ENCODE results near the gene SIGLEC10. TPM values are rescaled to one million over a fixed set of nuclear protein-coding genes. Genes with fewer than 3 reads are reported as not detected.
"Not testable (repeated sequence)": the region's sequence is repeated elsewhere in the genome, so short reads cannot be mapped to it uniquely, and the experiment has no call there.

SIGLEC10 gene
- total RNA-seq, 1 donor from 2014 or later = not detected

DNA sequence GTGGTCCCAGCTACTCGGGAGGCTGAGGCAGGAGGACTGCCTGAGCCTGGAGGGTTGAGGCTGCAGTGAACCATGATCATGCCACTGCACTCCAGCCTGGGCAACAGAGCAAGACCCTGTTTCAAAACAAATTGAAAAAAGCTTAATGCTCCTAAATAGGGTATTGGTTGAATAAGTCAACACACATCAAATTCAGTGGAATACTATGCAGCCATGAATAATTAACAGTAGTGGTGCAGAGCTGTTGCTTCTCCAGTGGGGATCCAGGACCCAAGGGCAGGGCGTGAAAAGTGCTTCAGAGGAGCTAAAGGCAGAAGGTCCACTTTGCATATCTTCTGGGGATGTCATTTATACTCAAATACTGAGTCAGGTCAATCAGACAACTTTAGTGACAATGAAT, 22.6 kb upstream of the SIGLEC10 start:
- DNase-seq = no peak

DNA sequence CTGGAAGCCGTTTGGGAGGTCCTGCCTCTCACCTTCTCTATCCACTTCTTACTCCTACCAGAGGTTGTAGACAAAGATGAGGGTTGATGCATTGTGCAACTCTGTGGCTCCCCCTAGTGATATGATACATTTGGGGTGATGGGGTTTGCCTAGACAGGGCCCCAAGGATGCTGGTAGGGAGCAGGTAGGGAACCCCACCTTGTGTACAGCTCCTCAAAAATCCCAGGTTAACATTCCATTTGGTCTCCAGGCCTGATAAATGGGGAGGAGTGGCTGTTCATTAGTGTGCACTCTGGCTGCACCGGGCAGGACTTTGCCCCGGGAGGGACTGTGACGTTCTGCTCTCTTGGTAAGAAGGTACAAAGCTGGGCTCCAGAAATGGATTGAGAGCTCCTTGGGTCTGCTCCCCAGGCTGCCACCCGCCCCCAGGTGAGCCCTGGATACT, 21.6 kb upstream of the SIGLEC10 start:
- peak; percentile 47 for DNase-seq

DNA sequence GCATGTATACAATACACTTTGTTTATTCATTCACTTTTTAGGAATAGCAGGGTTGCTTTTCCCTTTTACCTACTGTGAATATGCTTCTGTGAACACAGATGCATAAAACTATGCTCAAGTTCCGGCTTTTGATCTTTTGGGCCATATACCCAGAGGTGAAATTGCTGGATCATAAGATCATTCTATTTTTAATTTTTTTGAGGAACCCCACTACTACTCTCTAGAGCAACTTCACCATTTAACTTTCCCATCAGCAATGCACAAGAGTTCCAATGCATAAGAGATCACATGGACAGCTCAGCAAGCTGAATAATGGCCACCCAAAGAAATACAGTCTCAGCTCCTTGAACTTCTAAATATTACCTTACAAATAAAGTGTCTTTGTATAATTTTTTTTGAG, 17.0 kb upstream of the SIGLEC10 start:
- DNase-seq = no peak

DNA sequence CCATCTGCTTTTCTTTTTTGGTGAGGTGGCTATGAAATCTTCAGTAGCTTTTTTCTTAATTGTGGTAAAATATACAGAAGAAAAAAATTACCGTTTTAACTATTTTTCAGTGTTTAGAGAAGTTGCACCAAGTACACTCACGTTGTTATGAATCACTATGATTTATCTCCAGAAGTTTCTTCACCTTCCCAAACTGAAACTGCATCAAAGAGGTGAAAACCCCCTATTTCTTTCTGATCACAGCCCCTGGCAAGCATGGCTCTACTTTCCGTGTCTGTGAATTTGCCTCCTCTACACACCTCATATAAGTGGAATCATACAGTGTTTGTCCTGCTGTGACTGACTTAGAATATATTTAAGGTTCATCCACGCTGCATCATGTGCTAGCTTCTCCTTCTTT, 15.6 kb upstream of the SIGLEC10 start:
- DNase-seq = no peak

DNA sequence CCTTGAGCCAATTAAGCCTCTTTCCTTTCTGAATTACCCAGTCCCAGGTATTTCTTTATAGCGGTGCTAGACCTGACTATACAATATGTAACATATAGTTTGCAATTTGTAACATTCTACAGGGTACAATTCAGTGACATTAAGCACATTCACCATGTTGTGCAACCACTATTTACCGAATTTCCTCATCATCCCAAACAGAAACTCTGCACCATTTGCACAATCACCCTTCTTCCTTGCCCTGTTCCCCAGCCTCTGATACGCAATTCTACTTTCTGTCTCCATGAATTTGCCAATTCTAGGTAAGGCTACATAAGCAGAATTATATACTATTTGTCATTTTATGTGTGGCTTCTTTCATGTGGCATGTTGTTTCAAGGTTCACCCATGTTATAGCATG, 13.7 kb upstream of the SIGLEC10 start:
- DNase-seq = no peak

DNA sequence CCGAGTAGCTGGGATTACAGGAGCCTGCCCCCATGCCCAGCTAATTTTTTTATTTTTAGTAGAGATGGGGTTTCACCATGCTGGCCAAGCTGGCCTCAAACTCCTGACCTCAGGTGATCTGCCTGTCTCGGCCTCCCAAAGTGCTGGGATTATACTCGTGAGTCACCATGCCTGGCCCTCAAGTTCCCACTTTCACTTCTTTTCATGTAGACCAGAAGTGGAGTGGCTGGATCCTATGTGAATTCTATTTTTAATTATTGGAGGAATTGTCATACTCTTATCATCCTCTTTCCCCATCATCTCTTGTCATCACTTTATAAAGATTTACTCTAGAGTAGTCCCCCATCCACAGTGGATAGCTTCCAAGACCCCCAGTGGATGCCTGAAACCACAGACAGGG, 12.8 kb upstream of the SIGLEC10 start:
- DNase-seq = no peak

DNA sequence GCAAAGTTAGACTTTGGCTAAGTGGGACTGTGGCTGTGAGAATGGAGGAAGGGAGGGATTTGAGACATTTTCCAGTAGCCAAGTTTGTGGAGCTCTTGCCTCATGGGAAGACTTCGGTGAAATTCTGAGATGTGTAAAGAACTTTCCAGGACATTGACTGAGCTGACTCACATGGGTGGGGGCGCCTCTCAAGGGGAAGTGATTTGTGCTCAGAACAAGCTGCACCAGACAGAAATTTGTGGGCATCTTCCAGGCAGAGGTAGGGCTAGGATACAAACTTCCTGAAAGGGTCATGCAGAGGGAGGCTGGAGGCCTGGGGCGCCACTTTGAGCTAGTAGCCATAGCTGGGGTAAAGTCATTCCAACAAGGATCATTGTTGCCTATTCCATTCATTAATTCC, 9.8 kb upstream of the SIGLEC10 start:
- DNase-seq = no peak

DNA sequence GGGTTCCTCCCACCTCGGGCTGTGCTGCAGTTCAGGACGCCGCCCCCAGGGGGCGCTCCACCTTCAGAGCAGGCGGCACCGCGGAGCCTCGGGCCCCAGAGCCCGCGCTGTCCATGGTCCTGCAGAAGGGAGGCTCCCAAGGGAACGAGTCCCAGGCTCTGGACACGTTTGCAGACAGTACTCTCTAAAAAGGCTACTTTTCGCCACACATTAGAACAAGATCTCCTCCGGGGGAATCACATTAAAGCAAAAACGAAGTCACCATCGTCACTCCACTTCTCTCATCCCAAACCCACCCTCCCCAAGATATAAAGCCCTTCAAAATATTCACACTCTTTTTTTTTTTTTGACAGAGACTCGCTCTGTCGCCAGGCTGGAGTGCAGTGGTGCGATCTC, 4.6 kb upstream of the SIGLEC10 start:
- peak; percentile 83 for DNase-seq

DNA sequence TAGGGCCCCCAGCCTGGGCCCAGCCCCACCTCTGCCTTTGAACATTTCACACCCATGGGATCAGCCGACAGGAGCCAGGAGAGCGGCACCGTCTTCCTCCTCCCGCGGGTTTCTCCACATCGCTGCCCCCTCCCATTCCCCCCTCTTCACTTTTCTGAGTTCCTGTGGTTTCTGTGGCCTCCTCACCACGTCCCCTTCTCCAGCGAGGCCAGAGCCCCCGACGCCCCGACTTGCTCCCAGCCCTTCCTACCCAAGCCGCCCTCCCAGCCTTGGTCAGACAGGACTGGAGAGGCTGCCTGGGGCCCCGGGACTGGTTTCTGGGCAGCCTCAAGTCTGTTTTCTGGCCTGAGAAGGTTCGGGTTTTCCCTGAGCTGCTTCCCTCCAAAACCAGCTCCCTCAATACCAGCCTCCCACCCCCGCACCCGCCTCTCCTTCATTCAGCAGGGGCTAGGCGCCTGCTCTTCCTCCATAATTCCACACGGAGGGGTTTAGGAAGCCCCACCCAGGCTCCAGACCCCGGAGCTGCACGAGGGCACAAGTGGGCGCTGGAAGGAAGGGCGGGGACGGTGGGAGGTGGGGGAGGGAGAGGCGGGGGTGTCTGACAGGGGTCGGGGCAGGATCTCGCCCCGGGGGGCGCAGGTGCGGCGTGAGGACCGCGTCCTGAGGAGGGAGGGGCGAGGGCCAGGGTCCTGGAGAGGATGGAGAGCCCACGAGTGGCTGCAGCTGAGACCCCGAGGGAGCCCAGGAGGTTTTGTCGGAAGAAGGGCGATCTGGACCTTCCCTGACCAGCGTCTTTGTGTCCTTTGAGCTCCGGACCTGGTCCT, 4.0 kb upstream of the SIGLEC10 start:
- DNase-seq = no peak

DNA sequence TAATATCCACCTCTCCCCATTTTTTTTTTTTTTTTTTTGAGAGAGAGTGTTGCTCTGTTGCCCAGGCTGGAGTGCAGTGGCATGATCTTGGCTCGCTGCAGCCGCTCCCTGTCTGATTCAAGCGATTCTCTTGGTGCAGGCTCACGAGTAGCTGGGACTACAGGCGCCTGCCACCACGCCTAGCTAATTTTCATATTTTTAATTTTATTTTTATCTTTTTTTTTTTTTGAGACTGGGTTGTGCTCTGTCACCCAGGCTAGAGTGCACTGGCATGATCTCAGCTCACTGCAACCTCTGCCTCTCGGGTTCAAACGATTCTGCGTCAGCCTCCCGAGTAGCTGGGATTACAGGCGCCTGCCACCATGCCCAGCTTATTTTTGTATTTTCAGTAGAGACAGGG, 3.1 kb upstream of the SIGLEC10 start:
- DNase-seq = not testable (repeated sequence)

DNA sequence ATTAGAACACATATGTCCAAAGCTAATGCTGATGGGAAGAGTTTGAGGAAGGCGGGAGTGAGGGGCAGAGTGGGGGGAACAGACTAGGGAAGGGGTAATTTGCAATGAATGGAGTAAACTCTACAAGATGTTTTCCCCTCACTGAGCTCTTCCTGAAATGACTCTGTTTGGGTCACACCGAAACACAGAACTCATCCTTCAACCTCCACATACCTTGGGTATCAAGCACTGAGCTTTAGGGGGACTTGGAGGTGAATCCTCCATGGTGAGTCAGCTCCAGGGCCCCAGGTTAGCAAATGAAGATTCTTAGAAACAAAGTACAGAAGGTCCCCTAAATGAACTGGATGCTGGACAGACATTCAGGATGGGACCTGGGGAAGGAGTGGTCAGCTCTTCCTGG, 1.3 kb upstream of the SIGLEC10 start:
- DNase-seq = no peak

DNA sequence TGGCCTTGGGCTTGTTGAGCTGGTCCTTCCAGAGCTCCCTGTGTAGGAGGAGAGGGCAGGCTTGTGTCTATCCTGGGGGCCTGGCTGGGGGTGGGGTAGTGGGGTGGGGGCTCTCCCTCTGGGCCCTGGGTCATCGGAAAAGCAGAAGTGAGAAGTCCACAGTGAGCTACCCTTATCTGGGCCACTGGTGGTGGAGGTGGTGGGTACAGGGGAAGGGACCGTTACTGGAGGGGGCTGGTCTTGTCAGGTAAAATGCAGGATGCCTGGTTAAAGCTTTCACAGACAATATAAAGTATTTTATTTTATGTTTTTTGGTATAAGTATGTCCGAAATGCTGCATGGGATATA, 342 bp upstream of the SIGLEC10 start:
- DNase-seq = no peak

DNA sequence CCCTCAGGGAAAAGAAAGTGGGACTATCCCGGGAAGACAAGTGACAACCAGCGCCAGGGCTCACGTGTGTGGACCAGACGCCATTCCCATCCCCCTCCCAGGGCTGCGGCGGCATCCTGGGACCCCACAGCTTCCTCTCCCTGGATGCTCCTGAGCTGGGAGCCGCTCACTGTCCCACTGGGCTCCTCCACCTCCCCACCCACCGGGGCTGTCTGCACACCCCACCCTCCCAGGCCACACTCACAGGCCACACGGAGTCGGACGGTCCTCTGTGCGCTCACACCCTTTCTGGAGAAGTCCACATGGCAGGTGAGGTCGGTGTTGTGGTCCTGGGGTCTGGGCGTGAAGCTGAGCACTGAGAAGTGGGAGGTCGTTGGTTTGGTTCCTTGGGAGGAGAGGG, 1.0 kb downstream of the SIGLEC10 start:
- not testable (repeated sequence) for DNase-seq

DNA sequence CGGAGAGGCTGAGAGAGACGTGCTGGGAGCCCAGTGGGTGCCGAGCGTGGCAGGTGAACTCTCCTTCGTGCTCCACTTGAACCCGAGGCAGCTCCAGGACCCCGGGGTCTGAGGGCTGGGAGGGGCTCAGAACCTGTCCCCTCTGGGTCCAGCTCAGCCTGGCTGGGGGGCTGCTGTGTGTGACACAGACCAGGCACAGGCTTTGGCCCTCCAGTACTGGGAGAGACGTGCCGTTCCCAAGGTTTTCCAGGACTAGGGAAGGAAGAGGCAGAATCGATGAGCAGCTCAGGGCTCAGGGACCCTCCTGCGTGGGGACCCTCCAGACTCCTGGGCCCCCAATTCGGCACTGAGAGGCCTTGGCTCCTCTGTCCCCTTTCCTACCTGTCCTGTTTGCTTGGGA, 2.3 kb downstream of the SIGLEC10 start:
- DNase-seq = no peak

DNA sequence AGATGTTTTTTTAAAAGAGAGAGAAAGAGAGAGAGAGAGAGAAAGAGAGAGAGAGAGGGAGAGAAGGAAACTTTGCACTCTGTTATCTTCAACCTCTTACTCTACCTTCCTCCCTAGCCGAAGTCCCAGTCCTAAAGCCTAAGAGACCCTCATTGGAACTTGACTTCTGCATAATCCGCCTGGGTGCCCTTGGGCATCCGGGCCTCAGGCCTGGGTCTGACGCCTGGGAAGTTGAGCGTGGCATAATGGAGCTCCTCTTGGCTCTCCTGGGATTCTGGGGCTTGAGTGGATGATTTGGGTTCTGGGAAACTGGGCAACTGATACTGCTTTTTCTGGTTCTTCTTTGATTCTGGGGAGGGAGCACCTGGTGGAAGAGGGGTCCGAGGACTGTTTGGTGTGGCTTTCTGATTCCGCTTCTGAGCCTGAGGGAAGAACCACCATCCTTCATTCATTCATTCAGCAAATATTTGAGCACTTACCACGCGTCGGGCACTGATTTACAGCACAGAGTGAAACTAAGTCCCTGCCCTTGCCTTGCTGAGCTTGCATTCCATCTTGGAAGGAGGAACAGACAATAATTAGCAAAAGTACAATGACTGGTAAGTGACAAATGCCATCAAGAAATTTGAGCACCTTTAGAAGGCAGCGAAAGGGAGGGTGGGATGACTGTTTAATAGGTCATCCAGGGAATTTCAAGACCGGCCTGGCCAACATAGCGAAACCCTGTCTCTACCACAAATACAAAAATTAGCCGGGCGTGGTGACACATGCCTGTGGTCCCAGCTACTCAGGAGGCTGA, 6.3 kb downstream of the SIGLEC10 start:
- DNase-seq = no peak

DNA sequence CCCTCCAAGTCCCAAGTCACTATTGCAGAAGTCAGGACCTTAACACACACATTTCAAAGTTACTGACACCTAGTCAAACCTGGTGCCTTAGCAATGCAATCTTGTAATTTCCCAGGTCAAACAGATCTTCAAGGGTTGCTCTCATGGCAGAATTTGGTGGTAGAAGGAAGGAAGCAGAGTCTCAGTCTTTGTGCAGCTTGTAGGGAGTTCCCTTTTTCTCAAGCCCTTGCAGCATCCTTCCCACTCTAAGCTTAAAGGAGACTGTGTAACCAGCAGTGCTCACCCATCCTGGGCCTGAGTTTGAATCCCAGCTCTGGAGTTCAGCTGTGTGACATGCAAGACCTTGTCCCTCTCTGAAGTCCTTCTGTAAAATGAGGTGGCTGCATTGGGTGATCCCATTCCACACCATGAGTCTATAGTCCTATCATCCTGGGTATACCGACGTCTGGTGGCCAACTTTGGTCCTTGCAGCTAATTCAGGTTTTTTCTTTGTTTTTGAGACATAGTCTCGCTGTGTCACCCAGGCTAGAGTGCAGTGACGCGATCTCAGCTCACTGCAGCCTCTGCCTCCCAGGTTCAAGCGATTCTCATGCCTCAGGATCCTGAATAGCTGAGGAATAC, 9.8 kb downstream of the SIGLEC10 start:
- peak; percentile 54 for DNase-seq

DNA sequence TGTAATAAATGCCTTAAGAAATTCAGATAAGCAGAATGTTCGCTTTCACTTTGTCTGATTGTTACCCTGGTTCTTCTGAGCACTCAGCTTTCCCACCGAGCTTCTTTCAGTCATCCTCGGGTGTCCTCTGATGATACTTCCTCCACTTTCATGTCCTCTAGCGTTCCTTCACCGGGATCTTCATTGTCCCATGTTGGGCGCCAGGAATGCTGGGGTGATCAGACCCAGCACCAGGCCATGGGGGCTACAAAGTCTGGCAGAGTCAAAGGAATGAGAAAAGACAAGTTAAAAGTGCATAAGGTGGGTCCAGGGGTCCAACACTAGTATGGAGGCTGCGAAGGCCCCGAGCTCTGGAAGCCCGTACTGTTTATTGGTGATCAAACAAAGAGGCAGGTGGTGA, 15.3 kb downstream of the SIGLEC10 start:
- DNase-seq = no peak

DNA sequence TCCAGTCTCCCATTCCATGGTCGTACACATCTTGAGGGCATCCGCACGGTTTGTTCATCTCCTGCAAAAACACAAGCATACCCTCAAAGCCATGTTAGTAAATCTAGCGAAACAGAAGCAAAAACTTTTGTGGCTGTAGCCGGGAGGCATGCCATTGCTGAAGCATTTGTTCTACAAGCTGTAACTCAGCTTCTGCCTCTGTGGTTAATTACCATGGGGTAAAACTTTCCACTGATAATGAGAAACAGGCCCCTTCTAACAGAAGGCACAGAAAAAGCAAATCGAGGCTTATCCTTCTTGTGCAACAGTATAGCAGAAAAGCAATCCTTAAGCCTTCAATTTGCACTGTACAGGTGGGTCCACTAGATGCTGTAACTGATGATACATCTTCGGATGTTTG, 17.5 kb downstream of the SIGLEC10 start:
- not testable (repeated sequence) for DNase-seq

DNA sequence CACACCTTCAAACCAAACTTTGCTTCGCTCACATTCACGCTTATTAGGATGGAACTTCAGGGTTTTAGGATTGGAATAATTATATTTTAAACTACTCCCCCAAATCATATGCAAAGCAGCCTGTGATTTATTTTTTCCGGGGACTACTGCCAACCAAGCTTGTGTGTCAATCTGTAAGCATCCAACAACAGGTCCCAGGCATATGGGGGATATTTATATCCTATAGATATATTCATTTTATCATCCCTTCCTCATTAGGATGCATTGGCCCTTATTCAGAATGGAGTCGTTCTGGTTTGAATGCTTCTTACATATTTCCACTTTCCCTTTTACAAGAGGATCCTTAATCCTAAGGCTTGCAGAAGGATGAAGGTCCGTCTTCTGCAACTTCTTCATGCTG, 18.2 kb downstream of the SIGLEC10 start:
- DNase-seq = no peak

DNA sequence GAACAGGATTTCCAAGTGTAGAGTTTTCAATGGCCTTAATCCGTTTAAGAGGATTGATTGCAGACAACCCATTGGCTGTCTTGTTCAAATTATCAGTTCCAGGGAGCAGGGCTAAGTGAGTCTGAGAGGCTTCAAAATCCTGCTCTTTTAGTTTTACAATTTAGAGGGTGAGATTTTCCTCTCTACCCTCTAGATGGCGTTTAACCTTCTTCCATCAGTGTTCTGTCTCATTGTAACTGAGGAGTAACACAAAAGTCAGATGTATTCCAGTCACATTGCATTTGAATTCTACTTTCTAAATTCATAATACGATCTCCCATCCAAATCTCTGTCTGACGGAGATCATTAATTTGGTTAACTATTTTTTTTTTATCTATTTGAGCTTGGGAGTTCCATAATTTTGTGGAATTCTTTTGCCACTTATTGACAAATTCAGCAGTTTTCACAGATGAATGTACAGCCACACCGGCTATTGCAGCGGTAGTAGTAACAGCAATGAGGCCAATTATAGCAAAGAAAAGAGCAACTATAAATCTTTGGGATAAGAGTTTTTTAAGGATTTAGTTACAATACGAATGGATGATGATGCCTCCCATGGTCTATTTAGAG, 19.2 kb downstream of the SIGLEC10 start:
- DNase-seq = peak; percentile 41

DNA sequence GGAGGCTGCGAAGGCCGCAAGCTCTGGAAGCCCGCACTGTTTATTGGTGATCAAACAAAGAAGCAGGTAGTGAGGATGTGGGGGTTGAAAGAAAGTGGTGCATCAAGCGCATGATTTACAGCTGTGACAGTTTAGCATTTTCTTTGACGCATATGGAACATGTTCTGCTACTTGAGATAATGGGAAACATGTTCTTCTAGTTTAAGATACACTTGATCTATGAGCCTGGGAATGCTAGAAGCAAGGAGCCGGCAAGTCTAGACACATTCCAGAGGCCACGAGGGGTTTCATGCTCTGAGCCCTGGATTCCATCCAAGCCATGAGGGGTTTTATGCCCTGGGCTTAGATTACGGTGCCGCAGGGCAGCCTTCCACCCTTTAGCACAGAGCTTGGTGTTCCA, 20.0 kb downstream of the SIGLEC10 start:
- not testable (repeated sequence) for DNase-seq

DNA sequence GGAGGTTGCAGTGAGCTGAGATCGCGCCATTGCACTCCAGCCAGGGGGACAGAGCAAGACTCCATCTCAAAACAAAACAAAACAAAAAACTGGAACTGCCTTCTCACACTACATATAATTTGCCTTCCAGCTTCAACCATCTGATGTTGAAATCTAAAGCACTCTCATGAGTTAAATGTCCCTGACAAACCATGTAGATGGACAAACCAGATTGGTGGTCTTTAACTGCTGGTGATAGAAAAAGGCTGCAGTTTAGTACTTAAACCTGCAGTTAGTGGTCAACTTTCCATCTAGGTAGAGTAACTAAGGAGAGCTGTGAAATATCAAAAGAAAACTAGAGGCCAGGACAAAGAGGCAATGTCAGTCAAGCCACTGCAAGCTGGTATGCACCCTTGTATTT, 21.3 kb downstream of the SIGLEC10 start:
- DNase-seq = no peak

Measured in dermis blood vessel endothelial cell (primary cell).